Left lobe of liver (tissue), 2 donors: ENCODE results near the gene GGACT. TPM values are rescaled to one million over a fixed set of nuclear protein-coding genes. Genes with fewer than 3 reads are reported as not detected.

ENCODE experiments used
- ATAC-seq: fragments of 200-7000 bp; cut with Tn5 transposase; one replicate; pipeline ENCODE4 v1.9.1; 2020; ENCODE audit warnings: mild to moderate bottlenecking, moderate library complexity
- DNase-seq: peaks from one replicate; pipeline ENCODE4 v3.0.0-alpha.2; 2020; ENCODE audit warnings: low spot score
- total RNA-seq: library from RNA; stranded (reverse); gene quantifications from one replicate; pipeline ENCODE4 v1.2.1, GENCODE V29; 2021
- donor health status: DM: no; HTN: no; CAD: no; lungs with moderate emphysema.
- donor health status: DM: no; HTN: yes; CAD: no.

The GGACT gene
- total RNA-seq, 1 donor from 2014 or later, result 9.6 TPM

- no peak for DNase-seq
- ATAC-seq, result no peak
Observed at GRCh38 chr13:100559886-100560285, 28.7 kb downstream of the GGACT start.

GRCh38 chr13:100552755-100553154 lies 35.8 kb downstream of the GGACT start:
- DNase-seq (no peak), ATAC-seq (no peak)

- no peak for ATAC-seq
- DNase-seq, result no peak
Observed at GRCh38 chr13:100549316-100549715, 39.3 kb downstream of the GGACT start.

- DNase-seq (peak; percentile 81), ATAC-seq (peak; percentile 54)
Observed at GRCh38 chr13:100547791-100548201, 40.8 kb downstream of the GGACT start.

- no peak for DNase-seq
- no peak for ATAC-seq
Observed at GRCh38 chr13:100546713-100547405, 41.7 kb downstream of the GGACT start.

GRCh38 chr13:100545684-100546061 lies 42.9 kb downstream of the GGACT start:
- ATAC-seq (no peak), DNase-seq (no peak)

- DNase-seq (peak; percentile 96), ATAC-seq (peak; percentile 82)
Observed at GRCh38 chr13:100544866-100545683, 43.5 kb downstream of the GGACT start.

- ATAC-seq, result peak; percentile 68
Observed at GRCh38 chr13:100543872-100544602, 44.6 kb downstream of the GGACT start.

GRCh38 chr13:100542826-100543156 lies 45.8 kb downstream of the GGACT start:
- ATAC-seq, result peak; percentile 10
- DNase-seq, result no peak

More at GRCh38 chr13:100543872-100544602, 44.6 kb downstream of the GGACT start:
- peak; percentile 85 for DNase-seq

- DNase-seq (peak; percentile 44), ATAC-seq (no peak)
Observed at GRCh38 chr13:100541897-100542825, 46.4 kb downstream of the GGACT start.

- DNase-seq, result peak; percentile 30
- no peak for ATAC-seq
Observed at GRCh38 chr13:100540621-100541020, 48.0 kb downstream of the GGACT start.

- DNase-seq, result no peak
- no peak for ATAC-seq
Observed at GRCh38 chr13:100537951-100538462, 50.6 kb downstream of the GGACT start.

- DNase-seq, result no peak
Observed at GRCh38 chr13:100537486-100537885, 51.1 kb downstream of the GGACT start.

GRCh38 chr13:100536643-100537180 lies 51.9 kb downstream of the GGACT start:
- DNase-seq (peak; percentile 35), ATAC-seq (no peak)

More at GRCh38 chr13:100537486-100537885, 51.1 kb downstream of the GGACT start:
- no peak for ATAC-seq

- DNase-seq, result peak; percentile 41
- ATAC-seq, result no peak
Observed at GRCh38 chr13:100535426-100536135, 53.0 kb downstream of the GGACT start.

GRCh38 chr13:100534911-100535310 lies 53.7 kb downstream of the GGACT start:
- DNase-seq (peak; percentile 43), ATAC-seq (peak; percentile 8)

GRCh38 chr13:100534147-100534843 lies 54.3 kb downstream of the GGACT start:
- DNase-seq (peak; percentile 46), ATAC-seq (peak; percentile 1)

- peak; percentile 83 for ATAC-seq
- peak; percentile 90 for DNase-seq
Observed at GRCh38 chr13:100533588-100534041, 55.0 kb downstream of the GGACT start.
